H1 (cell line): ENCODE results near the gene NEMF. TPM values are rescaled to one million over a fixed set of nuclear protein-coding genes. Genes with fewer than 3 reads are reported as not detected.

Experiments used
- CTCF ChIA-PET: fragments of 300-600 bp; sonication (Branson Sonifier 250); formaldehyde crosslinking; loops from one replicate; lab custom pipeline; 2021; ENCODE audit not compliant: partially characterized antibody; lab: Charles Lee
- POLR2A ChIA-PET: fragments of 300-600 bp; sonication (Branson Sonifier 250); formaldehyde crosslinking; loops from one replicate; lab custom pipeline; 2021; ENCODE audit warnings: inconsistent platforms; ENCODE audit not compliant: partially characterized antibody; lab: Charles Lee
- DNase-seq, 2 experiments: peaks; one replicate each; pipeline versions ENCODE4 v3.0.0 to v3.0.0-alpha.2; 2010 to 2022; ENCODE audit warnings: low spot score in 2 of 2, low read depth in 1 of 2, mixed read lengths in 1 of 2
- FAIRE-seq: peaks from 2 replicates; lab custom pipeline; 2011; peaks lifted over from hg19 to GRCh38; lab: Jason Lieb, UNC
- H2AFZ ChIP-seq: 2 replicates; pipeline ENCODE4 v1.8.1; 2012; ENCODE audit warnings: low read length, inconsistent platforms
- H2AK5ac ChIP-seq: 2 replicates; pipeline ENCODE4 v1.6.1; 2013; ENCODE audit warnings: low read depth, low read length
- H2BK120ac ChIP-seq: replicated peaks from 2 replicates; pipeline ENCODE3; 2013; ENCODE audit warnings: low read depth, low read length, inconsistent platforms
- H2BK12ac ChIP-seq: 2 replicates; pipeline ENCODE4 v1.6.1; 2013; ENCODE audit warnings: low read depth, low read length
- H2BK15ac ChIP-seq: 2 replicates; pipeline ENCODE4 v1.6.1; 2013; ENCODE audit warnings: low read length
- H2BK20ac ChIP-seq: 2 replicates; pipeline ENCODE4 v1.6.1; 2013; ENCODE audit warnings: low read length
- H2BK5ac ChIP-seq: 2 replicates; pipeline ENCODE4 v1.6.1; 2013; ENCODE audit warnings: low read depth, low read length
- H3K14ac ChIP-seq: 2 replicates; pipeline ENCODE4 v1.6.1; 2013; ENCODE audit warnings: inconsistent platforms; ENCODE audit not compliant: insufficient read length
- H3K18ac ChIP-seq: 2 replicates; pipeline ENCODE4 v1.6.1; 2013; ENCODE audit warnings: low read length; ENCODE audit errors: extremely low read depth
- H3K23ac ChIP-seq: 2 replicates; pipeline ENCODE4 v1.6.1; 2013; ENCODE audit warnings: inconsistent platforms; ENCODE audit not compliant: insufficient read length
- H3K23me2 ChIP-seq: 2 replicates; pipeline ENCODE4 v1.6.1; 2013; ENCODE audit warnings: low read depth, low read length
- H3K27ac ChIP-seq: 2 replicates; pipeline ENCODE4 v1.6.1; 2011; ENCODE audit warnings: low read depth, low read length, inconsistent platforms
- H3K27me3 ChIP-seq, 4 experiments: replicated peaks in 1 of 4; 1 replicate in 1 of 4; 2 replicates in 3 of 4; pipeline versions ENCODE4 v1.6.1 to v1.8.1; 2011 to 2013; ENCODE audit warnings: low read length in 3 of 4, mild to moderate bottlenecking in 3 of 4, inconsistent platforms in 2 of 4, mixed read lengths in 2 of 4, moderate library complexity in 1 of 4; ENCODE audit not compliant: control insufficient read depth in 3 of 4, insufficient read depth in 3 of 4; ENCODE audit errors: extremely low read depth in 1 of 4
- H3K36me3 ChIP-seq, 4 experiments: 2 replicates each; pipeline versions ENCODE4 v1.6.1 to v1.8.1; 2011 to 2013; ENCODE audit warnings: mild to moderate bottlenecking in 4 of 4, low read length in 3 of 4, moderate library complexity in 2 of 4, control low read depth in 1 of 4, inconsistent platforms in 1 of 4; ENCODE audit not compliant: insufficient read depth in 4 of 4, control insufficient read depth in 2 of 4
- H3K4ac ChIP-seq: replicated peaks from 2 replicates; pipeline ENCODE3; 2013; ENCODE audit warnings: low read length, low read depth, mixed read lengths, inconsistent platforms; ENCODE audit not compliant: insufficient read length
- H3K4me1 ChIP-seq, 4 experiments: replicated peaks in 1 of 4; 1 replicate in 1 of 4; 2 replicates in 3 of 4; pipeline versions ENCODE4 v1.6.1 to v1.8.1; 2011 to 2013; ENCODE audit warnings: low read length in 3 of 4, inconsistent platforms in 2 of 4, mixed read lengths in 1 of 4; ENCODE audit not compliant: insufficient read depth in 4 of 4, control insufficient read depth in 3 of 4
- H3K4me2 ChIP-seq, 2 experiments: 2 replicates each; pipeline versions ENCODE4 v1.6.1 to v1.8.1; 2011 to 2013; ENCODE audit warnings: low read depth in 2 of 2, low read length in 2 of 2, control low read depth in 1 of 2, inconsistent platforms in 1 of 2, mild to moderate bottlenecking in 1 of 2; ENCODE audit not compliant: insufficient read depth in 1 of 2
- H3K4me3 ChIP-seq, 4 experiments: fragments of 200-600, 300-600 bp in 1 of 4; sonication (generic), shearing (Covaris generic), sonication (Bioruptor Twin) in 1 of 4; 2 replicates each; pipeline versions ENCODE4 v1.5.1 to v1.8.1; 2011 to 2016; ENCODE audit warnings: low read length in 4 of 4, low read depth in 3 of 4, control low read depth in 2 of 4, inconsistent platforms in 2 of 4, mild to moderate bottlenecking in 2 of 4, mixed read lengths in 1 of 4, moderate library complexity in 1 of 4; ENCODE audit not compliant: insufficient read depth in 2 of 4; ENCODE audit errors: extremely low read depth in 1 of 4
- H3K56ac ChIP-seq: replicated peaks from 2 replicates; pipeline ENCODE3; 2013; ENCODE audit warnings: low read depth, mild to moderate bottlenecking, mixed read lengths, low read length, inconsistent platforms; ENCODE audit not compliant: insufficient read length
- H3K79me1 ChIP-seq: 2 replicates; pipeline ENCODE4 v1.6.1; 2013; ENCODE audit warnings: low read depth, low read length, control low read depth
- H3K79me2 ChIP-seq, 2 experiments: 2 replicates each; pipeline versions ENCODE4 v1.6.1 to v1.8.1; 2012 to 2013; ENCODE audit warnings: low read length in 2 of 2, mild to moderate bottlenecking in 2 of 2, inconsistent platforms in 1 of 2; ENCODE audit not compliant: insufficient read depth in 2 of 2, control insufficient read depth in 1 of 2
- H3K9ac ChIP-seq, 4 experiments: replicated peaks in 1 of 4; 1 replicate in 1 of 4; 2 replicates in 3 of 4; pipeline versions ENCODE4 v1.6.1 to v1.8.1; 2011 to 2013; ENCODE audit warnings: low read depth in 3 of 4, low read length in 3 of 4, control low read depth in 2 of 4, mild to moderate bottlenecking in 2 of 4, moderate library complexity in 2 of 4, inconsistent platforms in 1 of 4; ENCODE audit errors: extremely low read depth in 1 of 4
- H3K9me3 ChIP-seq, 2 experiments: 2 replicates each; pipeline versions ENCODE4 v1.6.1 to v1.8.1; 2012 to 2013; ENCODE audit warnings: mild to moderate bottlenecking in 2 of 2, moderate library complexity in 2 of 2, control low read depth in 1 of 2, inconsistent platforms in 1 of 2, low read depth in 1 of 2, low read length in 1 of 2, mixed read lengths in 1 of 2; ENCODE audit not compliant: insufficient read depth in 2 of 2
- H4K20me1 ChIP-seq, 2 experiments: replicated peaks in 1 of 2; 2 replicates each; pipeline versions ENCODE3 to v1.8.1; 2011 to 2013; ENCODE audit warnings: inconsistent platforms in 2 of 2, low read length in 2 of 2, mild to moderate bottlenecking in 1 of 2; ENCODE audit not compliant: insufficient read depth in 2 of 2, control insufficient read depth in 1 of 2
- H4K5ac ChIP-seq: 2 replicates; pipeline ENCODE4 v1.6.1; 2013; ENCODE audit warnings: low read length, low read depth, mixed read lengths, inconsistent platforms; ENCODE audit not compliant: insufficient read length
- H4K8ac ChIP-seq: 2 replicates; pipeline ENCODE4 v1.8.0; 2013; ENCODE audit warnings: mild to moderate bottlenecking, moderate library complexity, low read length, inconsistent platforms; ENCODE audit not compliant: insufficient read depth; ENCODE audit errors: extremely low read depth
- H4K91ac ChIP-seq: replicated peaks from 2 replicates; pipeline ENCODE3; 2013; ENCODE audit warnings: low read length, mixed read lengths, inconsistent platforms; ENCODE audit not compliant: insufficient read length
- ASH2L ChIP-seq: fragments of 200-600, 300-600 bp; sonication (generic); IDR thresholded peaks from one replicate; pipeline ENCODE4 v1.7.1; 2017; ENCODE audit warnings: low read length
- CREB1 ChIP-seq: IDR thresholded peaks from 2 replicates; pipeline ENCODE4 v1.6.1; 2012; ENCODE audit warnings: inconsistent platforms
- JUND ChIP-seq: IDR thresholded peaks from 2 replicates; pipeline ENCODE4 v1.6.1; 2011; ENCODE audit warnings: mild to moderate bottlenecking, improper control_type of control experiment, low read length
- KDM4A ChIP-seq: IDR thresholded peaks from one replicate; pipeline ENCODE4 v1.7.1; 2012; ENCODE audit warnings: low read depth, mild to moderate bottlenecking, moderate library complexity, low read length, inconsistent platforms; ENCODE audit not compliant: severe bottlenecking
- PHF8 ChIP-seq: fragments of 200-600 bp; sonication (generic); conservative IDR thresholded peaks from 2 replicates; pipeline ENCODE4 v1.7.1; 2012; ENCODE audit warnings: low read depth, mild to moderate bottlenecking, inconsistent platforms, low read length, moderate library complexity
- POLR2AphosphoS5 ChIP-seq: IDR thresholded peaks from 2 replicates; pipeline ENCODE4 v1.6.1; 2011; ENCODE audit warnings: low read depth, low read length
- SAP30 ChIP-seq: fragments of 300-600 bp; sonication (generic); IDR thresholded peaks from 2 replicates; pipeline ENCODE4 v1.7.1; 2012; ENCODE audit warnings: low read length, moderate library complexity, mild to moderate bottlenecking, inconsistent platforms; ENCODE audit not compliant: insufficient read depth, insufficient replicate concordance
- SIN3A ChIP-seq, 2 experiments: IDR thresholded peaks in 1 of 2; conservative IDR thresholded peaks in 1 of 2; 2 replicates each; pipeline ENCODE4 v1.6.1; 2011 to 2012; ENCODE audit warnings: low read length in 2 of 2, improper control_type of control experiment in 1 of 2, low read depth in 1 of 2, mild to moderate bottlenecking in 1 of 2
- TAF1 ChIP-seq: IDR thresholded peaks from 2 replicates; pipeline ENCODE4 v1.6.1; 2011; ENCODE audit warnings: mild to moderate bottlenecking, low read depth, low read length
- WGBS, 2 experiments: shearing (Covaris generic) in 1 of 2; methylation state at CpG; one replicate each; pipeline versions ENCODE4 v1.1.6 to v1.1.7; 2013 to 2015; ENCODE audit warnings: low lambda C conversion rate in 2 of 2, mixed read lengths in 2 of 2, inconsistent platforms in 1 of 2, low coverage in 1 of 2, missing lambda C conversion rate in 1 of 2; ENCODE audit not compliant: insufficient replicate concordance in 2 of 2, insufficient coverage in 1 of 2, insufficient read length in 1 of 2; ENCODE audit errors: extremely low coverage in 1 of 2, missing lambda C conversion rate in 1 of 2; 5-methylcytosine and 5-hydroxymethylcytosine counted together
- polyA plus RNA-seq, 7 experiments: library from polyadenylated mRNA; depleted of rRNA in 3 of 7; stranded (reverse) in 5 of 7; unstranded in 2 of 7; fragments of >200 nt in 5 of 7; fragments of 200-250 nt in 2 of 7; gene quantifications; 1 replicate in 5 of 7; 2 replicates in 1 of 7; 4 replicates in 1 of 7; pipeline versions ENCODE4 v1.2.1 to v1.2.3, GENCODE V29; 2011 to 2013; ENCODE audit warnings: missing spikeins in 2 of 7, mixed read lengths in 2 of 7
- total RNA-seq: library from RNA; stranded (reverse); fragmentation: NEBNext Ultra II Directional; extraction: Animal tissue kit (Norgen Biotek cat#: 25700); gene quantifications from 2 replicates; pipeline ENCODE4 v1.2.1, GENCODE V29; 2021
- TF ChIP-seq, protein P1 (sequence below): IDR thresholded peaks from 2 replicates; pipeline ENCODE4 v1.6.1; 2012; ENCODE audit warnings: inconsistent platforms

Gene NEMF
- total and polyA plus RNA-seq, 2 of the 8 experiments (the other 6 are each of a cell fraction or from before 2014, with no cell fraction given), result 8.3 to 45.5 TPM

GRCh38 chr14:49867831-49868719, 15.5 kb upstream of the NEMF start:
- Histone ChIP-seq H2BK20ac (peak overlapping the region; percentile 21; the same call in 1 of the 2 replicates), H3K18ac (peak overlapping the region; percentile 65), H4K91ac (no peak overlapping the region), H3K23ac (no peak overlapping the region), H3K27me3 (no peaks in the 10 kb centered on the region), H2AK5ac (no peak overlapping the region), H3K9me3 (no peaks in the 10 kb centered on the region), H3K4me3 (peak overlapping the region; percentile 61 to 70 (median 66)), H4K20me1 (no peaks in the 10 kb centered on the region), H3K23me2 (peaks cover 3% of the 10 kb centered on the region; the same call in 1 of the 2 replicates), H2BK120ac (peak overlapping the region; percentile 43), H3K14ac (no peak overlapping the region), H3K4me2 (peak overlapping the region; percentile 74 to 90), H3K9ac (peak overlapping the region in 3 of 4 experiments; percentile 52 to 65 (median 64); a peak in 5 of 7 replicates), H3K79me2 (no peaks in the 10 kb centered on the region), H2BK15ac (no peak overlapping the region), H3K79me1 (no peaks in the 10 kb centered on the region), H3K4me1 (peaks cover 0 to 3% (median 0%) of the 10 kb centered on the region in 4 experiments; a peak in 2 of 7 replicates), H3K27ac (peak overlapping the region; percentile 37; the same call in 1 of the 2 replicates), H4K8ac (peak overlapping the region; percentile 86; the same call in 1 of the 2 replicates), H3K36me3 (no peaks in the 10 kb centered on the region), H3K56ac (no peak overlapping the region), H2BK12ac (no peak overlapping the region), H3K4ac (no peak overlapping the region), H2BK5ac (peak overlapping the region; percentile 90; the same call in 1 of the 2 replicates), H2AFZ (peak overlapping the region; percentile 54), H4K5ac (peak overlapping the region; percentile 59)
- DNase-seq (peak; percentile 83 to 91), FAIRE-seq (no peak)
- ChIA-PET POLR2A (interaction anchor here (0.7 to 1.9 kb wide), 7 partner anchors 10 to 281 kb away, joined by 3 to 8 read pairs (median 4); partner anchors contain the start of gene ARF6), CTCF (interaction anchor here (0.7 to 4.4 kb wide), 8 partner anchors 8 to 236 kb away, joined by 3 to 27 read pairs (median 3); partner anchors contain the start of gene NEMF)
- WGBS, 2 experiments, result 8% methylated on average over 33 of the region's 57 CpGs; no CpG with 5 or more reads in 1 of the 2 experiments
- TF ChIP-seq, protein P1, sequence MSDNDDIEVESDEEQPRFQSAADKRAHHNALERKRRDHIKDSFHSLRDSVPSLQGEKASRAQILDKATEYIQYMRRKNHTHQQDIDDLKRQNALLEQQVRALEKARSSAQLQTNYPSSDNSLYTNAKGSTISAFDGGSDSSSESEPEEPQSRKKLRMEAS, result peak; percentile 36; the same call in 1 of the 2 replicates
- TF ChIP-seq TAF1 (peak; percentile 77), SIN3A (conservative IDR thresholded peaks at IDR 0.05 in 1 of 2, IDR thresholded peaks at IDR 0.05 in 1 of 2; ENCODE audit: low read depth in 1 of 2, low read length in 2 of 2) (peak; percentile 44 to 54; a peak in 2 of 4 replicates), PHF8 (peak; percentile 69), SAP30 (peak; percentile 30), JUND (no peak), KDM4A (peak; percentile 64), ASH2L (peak; percentile 46), CREB1 (peak; percentile 61; the same call in 1 of the 2 replicates), POLR2AphosphoS5 (0 out of 2 replicates have a peak, but pooled peaks have one; percentile 37)
